NCI-H2107 treated with DMSO at 0.1 percent for 48 hours (cell line): ENCODE measurements around the gene ITPR1.
"Not testable (repeated sequence)": the region's sequence is repeated elsewhere in the genome, so short reads cannot be mapped to it uniquely, and the experiment has no call there.

Experiments used
- DNase-seq: peaks from one replicate; lab custom pipeline; 2025; ENCODE audit not compliant: unreplicated experiment; lab: John Stamatoyannopoulos, UW

Gene ITPR1

DNA sequence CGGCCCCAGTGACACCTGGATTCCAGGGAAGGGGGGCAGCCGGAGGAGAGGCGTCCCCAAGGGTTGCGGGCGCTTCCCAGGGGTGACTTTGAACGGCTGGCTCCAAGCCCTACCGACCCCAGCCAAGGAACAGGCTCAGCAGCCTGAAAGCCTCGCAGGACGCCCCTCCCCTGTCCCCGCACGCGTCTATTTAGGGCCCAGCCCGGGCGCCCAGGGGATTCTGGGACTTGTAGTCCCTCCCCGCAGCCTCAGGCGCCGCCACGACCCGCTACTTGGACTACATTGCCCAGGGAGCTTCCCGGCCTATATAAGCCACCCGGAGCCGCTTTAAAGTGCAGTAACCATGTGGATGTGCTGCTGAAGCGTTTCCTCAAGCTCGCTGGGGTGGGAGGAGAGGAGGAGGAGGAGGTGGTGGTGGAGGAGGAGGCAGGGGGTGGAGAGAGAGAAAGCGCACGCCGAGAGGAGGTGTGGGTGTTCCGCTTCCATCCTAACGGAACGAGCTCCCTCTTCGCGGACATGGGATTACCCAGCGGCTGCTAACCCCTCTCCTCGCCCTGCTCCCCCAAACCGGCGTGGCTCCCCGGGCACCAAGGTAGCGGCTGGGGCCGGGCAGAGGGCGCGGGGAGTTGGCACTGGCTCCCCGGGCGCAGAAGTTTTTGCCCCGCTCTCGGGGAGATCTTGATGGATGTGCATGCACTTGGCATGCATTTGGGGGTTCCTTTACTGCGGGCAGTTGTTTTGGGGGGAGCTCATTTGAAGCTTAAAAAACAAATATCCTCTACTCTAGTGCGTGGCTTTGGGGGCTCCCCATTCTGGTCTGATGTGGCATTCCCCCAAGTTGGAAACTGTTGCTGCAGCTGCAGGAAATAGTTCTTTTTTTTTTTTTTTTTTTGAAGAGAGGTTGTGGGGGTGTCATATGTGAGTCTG, at the start of gene ITPR1:
Gene ITPR1, plus strand, starts transcription at position 335 of the 927 bp plus-strand sequence. CDS start 23,144 bp downstream, outside the sequence.
- peak; percentile 53 for DNase-seq

DNA sequence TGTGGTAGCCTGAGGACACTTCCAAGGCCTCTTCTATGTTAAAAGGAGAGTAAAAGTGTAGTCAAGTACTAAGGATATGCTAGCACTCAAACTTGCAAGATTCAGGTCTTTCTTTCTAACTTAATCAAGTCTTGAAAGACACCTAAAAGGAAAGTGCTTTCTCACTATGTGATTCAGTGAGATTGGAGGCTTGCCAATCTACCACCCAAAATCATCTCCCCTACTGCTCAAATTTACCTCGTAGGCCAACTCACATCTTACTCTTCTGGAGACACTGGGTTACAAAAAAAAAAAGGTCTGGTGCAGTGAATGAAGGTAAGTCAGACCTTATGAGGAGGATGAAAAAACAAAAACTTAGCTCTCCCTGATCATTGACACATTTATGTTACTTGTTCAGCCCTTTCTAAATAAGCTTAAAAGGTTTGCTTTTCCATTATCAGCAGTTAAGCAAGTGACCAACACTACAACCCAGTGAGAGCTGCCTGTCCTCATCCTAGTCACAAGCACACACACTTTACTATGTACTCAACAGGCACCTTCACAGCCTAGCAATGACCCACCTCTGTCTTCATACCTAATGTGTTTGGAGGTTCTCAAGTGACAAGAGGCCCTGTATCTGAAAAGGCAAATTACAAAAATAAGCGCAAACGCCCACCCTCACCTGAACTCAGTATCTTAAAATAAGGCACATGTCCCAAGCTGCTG, 45.7 kb upstream of the ITPR1 start:
- no peak for DNase-seq

DNA sequence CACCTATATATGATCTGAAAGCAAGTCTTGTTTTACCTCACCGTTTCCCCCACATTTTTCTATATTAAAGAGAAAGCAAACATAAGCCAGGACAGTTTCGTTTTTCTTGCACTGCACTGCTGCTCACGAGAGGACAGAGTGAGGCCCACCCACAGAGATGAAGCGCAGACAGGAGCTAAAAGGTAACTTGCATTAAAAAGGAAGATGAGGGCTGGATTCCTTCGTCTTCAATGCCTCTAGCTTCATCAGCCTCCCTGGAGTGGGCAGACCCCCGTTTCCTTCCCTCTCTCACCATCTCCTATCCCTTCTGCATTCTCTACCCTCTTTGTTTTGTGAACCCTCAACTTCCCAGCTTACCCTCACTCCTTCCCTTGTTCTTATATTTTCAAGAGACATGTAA, 45.0 kb upstream of the ITPR1 start:
- no peak for DNase-seq

DNA sequence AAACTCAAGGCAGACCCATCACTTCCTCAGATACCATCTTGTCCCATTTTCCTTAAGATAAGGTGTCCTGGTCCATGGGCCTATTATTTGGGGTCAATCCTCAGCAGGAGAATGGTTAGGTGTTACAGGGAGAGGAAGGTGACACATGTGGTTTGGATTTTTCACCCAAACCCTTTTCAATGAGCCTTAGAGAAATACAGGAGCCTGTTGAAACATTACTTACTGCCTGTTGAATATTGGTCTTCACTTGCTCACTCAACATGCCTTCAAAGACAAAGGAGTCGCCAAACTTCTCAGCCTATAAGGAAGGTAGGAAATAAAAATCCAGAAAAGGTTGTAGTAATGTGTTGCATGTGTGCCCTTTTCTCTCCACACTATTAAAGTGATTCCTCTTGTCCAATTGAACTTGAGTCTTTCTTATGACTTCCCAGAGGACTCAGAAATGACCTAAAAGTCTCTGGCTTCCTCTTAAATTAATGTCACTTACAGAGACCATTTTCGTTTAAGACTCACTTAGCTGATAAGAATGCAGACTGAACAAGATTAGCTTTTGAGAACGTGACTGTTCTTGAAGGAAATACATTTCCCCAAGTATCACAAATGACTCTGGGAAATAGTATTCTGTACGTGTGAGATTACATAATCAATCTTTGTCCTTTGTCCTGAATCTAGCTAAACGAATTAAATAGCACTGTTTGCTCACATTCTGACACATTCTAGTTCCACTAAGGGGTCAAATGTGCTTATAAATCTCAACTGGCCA, 43.9 kb upstream of the ITPR1 start:
- DNase-seq = no peak

DNA sequence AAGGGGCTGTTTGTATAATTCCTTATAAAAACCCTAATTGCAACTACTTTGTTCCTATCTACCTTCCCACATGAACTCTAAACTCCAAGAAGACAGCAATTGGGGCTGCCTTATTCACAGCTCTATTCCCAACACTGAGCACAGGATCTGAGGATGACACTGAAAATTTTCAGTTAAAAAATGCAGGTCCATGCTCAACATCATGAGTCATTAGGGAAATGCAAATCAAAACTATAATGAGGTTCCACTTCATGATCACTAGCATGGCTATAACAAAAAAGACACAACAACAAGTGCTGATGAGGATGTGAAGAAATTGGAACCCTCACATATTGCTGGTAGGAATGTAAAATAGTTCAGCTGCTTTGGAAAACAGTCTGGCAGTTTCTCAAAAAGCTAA, 39.0 kb upstream of the ITPR1 start:
- DNase-seq = no peak

DNA sequence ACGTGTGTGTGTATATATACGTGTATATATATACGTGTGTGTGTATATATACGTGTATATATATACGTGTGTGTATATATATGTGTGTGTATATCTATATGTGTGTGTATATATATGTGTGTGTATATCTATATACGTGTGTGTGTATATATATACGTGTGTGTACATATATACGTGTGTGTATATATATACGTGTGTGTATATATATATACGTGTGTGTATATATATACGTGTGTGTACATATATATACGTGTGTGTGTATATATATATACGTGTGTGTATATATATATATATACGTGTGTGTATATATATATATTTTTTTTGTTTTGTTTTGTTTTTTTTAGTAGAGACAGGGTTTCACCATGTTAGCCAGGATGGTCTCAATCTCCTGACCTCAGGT, 36.4 kb upstream of the ITPR1 start:
- DNase-seq = not testable (repeated sequence)

DNA sequence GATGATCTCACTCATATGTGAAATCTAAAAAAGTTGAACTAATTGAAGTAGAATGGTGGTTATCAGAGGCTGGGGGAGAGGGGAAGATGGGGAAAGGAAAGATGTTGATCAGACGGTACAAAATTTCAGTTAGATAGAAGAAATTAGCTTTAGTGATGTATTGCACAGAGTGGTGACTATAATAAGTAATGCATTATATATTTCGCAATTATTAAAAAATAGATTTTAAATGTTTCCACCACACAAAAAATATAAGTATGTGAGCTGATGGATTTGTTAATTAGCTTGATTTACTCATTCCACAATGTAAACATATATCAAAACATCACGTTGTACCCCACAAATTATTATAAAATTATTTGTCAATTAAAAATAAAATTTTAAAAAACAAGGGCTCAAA, 34.2 kb upstream of the ITPR1 start:
- no peak for DNase-seq

DNA sequence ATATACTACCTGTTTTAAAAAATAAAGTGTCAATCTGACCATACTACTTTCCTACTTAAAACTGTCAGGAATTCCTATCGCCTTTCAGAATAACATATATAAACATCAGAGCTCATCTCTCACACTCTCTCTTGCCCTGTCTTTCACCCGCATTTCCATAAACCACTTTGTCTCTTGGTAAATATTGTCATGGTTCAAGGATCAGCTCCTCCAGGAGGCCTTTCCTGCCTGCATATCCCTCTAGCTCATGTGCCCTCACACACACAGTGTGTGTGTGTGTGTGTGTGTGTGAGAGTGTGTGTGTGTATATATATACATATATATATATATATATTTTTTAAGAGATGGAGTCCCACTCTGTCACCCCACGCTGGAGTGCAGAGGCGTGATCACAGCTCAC, 32.8 kb upstream of the ITPR1 start:
- DNase-seq = no peak

DNA sequence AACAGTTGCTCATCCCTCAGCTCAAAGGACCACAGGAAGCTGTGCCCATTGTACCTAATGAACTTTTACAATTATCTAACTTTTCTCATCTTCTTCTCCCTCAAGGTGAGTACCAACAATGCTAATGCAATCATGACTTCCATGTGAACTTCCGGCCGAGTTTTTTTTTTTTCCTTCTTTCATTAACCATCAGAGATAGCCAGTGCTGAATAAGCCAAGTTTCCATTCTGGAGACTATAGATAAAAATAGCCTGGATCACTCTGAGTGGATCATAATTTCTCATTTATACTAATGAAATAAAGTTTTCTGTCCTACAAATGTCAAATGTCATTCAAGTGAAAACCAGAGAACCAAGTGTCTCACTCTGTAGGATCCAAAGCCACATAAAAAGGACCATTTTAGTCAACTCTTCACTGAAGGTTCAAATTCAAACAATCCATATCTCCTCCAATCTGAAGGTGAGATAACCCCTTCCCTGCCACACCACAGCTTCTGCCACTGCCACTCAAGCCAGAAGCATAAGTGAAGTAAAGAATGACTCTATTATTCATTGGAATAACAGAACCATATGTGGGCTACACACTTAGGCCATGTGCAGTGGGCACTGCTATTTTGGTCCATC, 31.6 kb upstream of the ITPR1 start:
- no peak for DNase-seq

DNA sequence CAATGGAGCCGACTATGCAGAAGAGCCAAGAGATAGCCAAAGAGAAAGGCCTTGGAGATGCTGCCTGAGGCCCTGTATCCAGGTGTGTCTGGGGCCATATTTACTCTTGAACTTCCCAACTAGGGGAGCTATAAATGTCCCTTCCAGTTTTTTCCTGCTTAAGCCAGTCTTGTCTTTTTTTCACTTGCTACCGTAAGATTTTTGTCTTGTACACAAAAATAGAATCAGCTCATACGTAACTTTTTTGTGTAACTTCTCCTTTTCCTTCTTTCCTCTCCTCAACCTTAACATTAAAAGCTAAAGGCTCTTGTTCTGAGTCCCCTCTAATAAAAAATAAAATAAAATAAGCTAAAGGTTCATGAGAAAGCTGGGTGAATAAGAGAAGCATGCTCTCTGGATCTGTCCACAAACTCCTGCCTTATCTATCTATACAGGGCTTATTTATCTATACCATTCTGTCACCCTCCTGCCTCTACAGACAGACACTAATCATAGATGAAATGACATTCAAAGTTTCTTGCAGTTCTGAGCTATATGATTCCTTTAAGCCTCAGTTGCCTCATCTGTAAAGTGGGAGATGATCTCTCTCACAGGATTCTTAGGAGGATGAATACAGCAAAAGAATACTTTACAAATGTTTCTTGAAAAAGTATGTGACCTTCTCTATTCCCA, 30.6 kb upstream of the ITPR1 start:
- DNase-seq = no peak

DNA sequence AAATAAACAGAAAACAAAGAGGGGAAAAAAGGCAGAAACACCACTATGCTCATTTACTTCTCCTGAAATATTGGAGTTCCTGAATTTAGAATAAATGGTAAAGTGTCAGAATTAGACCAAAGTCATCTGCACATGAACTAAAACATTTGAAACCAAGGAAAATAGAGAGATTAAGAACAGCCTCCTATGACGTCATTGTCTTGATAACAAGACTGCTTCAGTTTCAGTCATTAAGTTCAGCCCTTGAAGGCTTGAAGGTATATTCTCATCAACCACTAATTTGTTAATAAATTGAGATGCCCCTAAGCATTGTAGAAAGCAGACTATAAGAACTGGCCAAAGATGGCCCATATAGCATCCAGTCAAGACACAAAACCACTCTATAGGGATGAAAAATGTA, 28.6 kb upstream of the ITPR1 start:
- no peak for DNase-seq

DNA sequence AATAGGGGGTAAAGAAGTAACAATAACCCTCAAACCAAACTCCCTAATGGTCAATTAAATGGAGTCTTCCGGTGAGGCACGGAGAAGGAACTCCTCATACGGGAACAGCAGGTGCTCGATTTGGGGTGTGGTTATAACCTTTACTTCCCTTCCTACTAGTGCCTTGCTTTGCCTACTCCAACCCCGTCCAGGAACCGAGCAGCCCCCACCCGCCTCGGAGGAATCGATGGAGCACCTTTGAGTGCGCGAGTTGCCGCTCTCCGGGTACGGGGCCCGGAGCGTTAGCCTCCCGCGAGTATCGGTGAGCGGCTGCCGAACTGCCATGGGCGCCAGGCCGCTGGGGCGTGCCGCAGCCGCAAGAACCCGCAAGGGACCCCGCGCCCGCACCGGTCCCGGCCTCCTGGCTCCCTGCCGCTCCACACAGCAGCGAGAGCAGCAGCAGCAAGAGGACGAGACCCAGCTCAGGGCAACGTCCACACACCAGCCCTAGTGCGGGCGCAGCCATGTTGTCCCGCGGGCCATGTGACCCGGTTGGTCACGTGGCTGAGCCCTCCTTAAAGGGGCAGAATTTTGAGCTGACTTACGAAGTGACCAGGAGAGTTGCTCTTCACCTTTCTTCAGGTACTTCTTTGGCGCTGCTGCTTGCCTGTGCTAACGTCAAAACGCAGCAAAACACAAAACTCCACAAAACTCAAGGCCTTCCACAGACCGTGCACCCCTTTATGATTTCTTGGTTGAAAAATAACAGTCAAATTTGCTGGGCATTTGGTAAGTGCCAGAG, 26.2 kb upstream of the ITPR1 start, which contains the start of gene SUMF1:
Gene SUMF1, minus strand, starts transcription at position 529 of the 781 bp plus-strand sequence. Its CDS starts 24 bp downstream, at position 505.
- no peak for DNase-seq

DNA sequence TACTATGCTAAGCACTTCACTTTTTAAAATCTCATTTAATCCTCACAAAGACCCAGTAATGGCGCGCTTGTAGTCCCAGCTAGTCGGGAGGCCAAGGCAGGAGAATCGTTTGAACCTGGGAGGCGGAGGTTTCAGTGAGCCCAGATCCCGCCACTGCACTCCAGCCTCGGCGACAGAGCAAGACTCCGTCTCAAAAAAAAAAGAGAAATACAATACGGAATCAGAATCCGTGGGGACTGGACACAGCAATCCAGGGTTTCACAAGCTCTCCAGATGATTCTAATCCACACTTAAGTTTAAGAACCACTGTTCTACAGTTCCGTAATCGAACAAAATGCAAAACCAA, 25.7 kb upstream of the ITPR1 start:
- DNase-seq = no peak

DNA sequence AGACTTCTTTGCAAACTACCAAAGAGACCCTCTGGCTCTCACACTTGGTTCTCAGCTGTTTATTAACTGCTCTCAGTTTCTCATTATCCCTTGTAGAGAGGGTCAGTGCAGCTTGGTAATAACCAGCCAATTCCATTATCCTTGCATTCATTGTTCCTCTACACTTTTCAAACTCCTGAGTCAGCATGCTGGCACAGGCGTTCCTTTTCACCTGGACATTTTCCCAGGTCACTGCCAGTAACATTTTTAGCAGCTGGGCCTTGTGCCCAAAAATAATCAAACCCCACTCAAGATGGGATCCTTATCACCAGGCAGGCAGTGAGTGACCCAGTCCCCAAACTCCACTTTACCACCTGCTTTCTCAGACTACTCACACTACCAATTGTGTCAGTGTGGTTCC, 21.2 kb upstream of the ITPR1 start:
- no peak for DNase-seq

DNA sequence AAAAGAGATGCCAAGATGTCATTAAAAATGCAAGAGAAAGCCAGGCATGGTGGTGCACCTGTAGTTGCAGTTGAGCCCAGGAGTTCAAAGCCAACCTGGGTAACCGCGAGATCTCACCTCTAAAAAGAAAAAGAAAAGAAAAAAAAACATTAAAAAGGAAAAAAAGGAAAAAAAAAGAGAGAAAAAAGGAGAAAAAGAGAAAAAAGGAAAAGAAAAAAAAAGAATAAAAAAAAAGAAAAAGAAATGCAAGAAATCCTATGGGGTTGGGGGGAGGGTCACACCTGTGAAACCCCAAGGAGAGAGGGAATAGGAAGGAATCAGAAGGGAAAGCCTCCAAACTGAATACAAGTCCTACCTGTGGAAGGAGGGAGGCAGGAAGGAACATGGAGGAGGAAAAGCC, 20.8 kb upstream of the ITPR1 start:
- no peak for DNase-seq

DNA sequence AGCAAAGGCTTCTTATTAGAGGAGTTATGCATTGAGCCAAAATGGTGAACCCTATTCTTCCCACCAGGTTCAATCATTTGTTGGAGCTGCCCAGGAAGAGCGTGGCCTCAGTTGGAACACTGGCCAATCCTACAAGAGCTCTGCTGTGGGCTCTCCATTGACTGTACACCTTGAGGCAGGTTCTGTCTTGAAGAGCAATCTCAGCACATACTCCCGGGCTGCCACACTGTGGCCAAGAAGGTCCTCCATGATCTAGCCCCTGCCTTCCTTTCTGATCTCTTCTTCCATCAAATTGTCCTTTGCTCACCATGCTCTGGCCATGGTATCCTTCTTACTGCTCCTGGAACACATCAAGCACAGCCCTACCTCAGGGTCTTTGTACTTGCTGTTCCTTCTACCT, 20.4 kb upstream of the ITPR1 start:
- DNase-seq = no peak

DNA sequence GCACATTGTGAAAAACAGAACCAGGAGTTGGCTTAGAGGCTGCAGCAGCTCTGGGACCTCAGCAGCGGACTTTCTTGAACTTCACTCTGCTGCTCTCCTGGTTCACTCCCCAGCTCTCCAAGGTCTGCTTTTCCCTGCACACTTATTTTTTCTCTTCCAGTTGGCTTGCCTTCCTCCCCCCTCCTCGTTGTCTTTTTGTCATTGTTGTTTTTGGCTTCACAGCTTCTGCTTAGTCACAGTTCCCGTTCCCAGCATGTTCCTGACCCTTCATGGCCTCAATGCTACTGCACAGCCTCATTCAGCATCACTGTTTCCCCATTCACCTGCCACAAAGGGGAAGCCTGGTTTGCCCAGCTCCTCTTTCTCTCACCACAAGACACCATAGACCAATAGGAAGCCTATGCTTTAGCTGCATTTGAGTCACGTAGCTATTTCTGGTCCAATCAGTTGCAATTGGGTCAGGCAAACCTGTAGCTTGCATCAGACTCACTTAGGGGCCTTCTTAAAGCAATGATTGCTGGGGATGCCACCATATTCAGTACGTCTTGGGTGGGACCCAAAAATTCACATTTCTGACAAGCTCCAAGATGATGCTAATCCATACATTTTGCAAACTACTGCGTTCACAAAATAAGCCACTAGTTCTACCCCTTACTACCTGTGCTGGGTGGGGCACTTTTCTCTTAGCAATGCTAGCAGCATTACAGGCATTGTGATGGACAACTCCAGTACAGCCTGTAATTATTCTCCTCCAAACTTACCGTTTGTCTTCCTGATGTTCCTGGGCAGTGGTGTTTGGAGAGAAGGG, 18.3 kb upstream of the ITPR1 start:
- no peak for DNase-seq

DNA sequence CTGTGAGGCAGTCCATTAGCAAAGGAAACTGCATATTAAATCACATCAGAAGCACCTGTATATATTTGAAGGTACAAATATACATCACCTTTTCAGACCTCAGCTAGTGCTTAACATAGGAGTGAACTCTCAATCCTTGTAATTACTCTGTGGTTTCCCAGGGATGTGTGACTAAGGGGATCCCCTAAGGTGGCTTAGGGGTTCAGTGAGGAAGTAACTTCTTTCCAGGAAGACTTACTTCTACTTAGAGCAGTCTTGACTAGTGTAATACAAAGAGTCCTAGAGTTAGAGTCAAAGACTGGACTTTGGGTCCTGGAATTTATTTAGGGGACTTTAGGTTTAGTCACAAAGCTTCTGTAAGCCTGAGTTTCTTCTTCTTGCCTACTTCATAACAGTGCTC, 17.3 kb upstream of the ITPR1 start:
- no peak for DNase-seq

DNA sequence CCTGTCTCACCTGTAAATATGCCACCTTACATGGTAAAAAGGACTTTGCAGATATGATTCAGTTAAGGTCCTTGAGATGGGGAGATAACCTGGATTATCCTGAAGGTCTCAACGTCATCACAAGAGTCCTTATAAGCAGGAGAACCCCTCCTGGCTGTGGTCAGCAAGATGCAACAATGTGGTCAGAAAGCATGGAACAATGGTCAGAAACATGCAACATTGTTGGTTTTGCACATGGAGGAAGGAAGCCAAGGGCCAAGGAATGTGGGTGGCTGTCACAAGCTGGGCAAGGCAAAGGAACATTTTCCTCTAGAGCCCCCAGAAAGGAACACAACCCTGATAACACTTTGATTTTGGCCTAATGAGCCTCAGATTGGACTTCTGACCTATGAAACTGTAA, 16.7 kb upstream of the ITPR1 start:
- no peak for DNase-seq
